Karpas-422 (cell line): ENCODE measurements around the gene ALG3. TPM values are rescaled to one million over a fixed set of nuclear protein-coding genes. Genes with fewer than 3 reads are reported as not detected.
A peak's percentile ranks its signal among the peaks of the same experiment; 100 is the strongest.

Experiments used
- DNase-seq: peaks from one replicate; pipeline ENCODE4 v3.0.0-alpha.2; 2015
- H2AFZ ChIP-seq: fragments of 200-600 bp; sonication (generic); 2 replicates; pipeline ENCODE4 v1.6.1; 2014; ENCODE audit warnings: antibody characterized with exemption, low read length, mixed read lengths
- H3K27ac ChIP-seq: fragments of 200-600 bp; sonication (generic); 2 replicates; pipeline ENCODE4 v1.5.1; 2014; ENCODE audit warnings: mild to moderate bottlenecking, low read length, moderate library complexity
- H3K27me3 ChIP-seq: fragments of 200-600 bp; sonication (generic); 2 replicates; pipeline ENCODE4 v1.6.1; 2014; ENCODE audit warnings: low read length, mixed read lengths
- H3K36me3 ChIP-seq: fragments of 200-600 bp; sonication (generic); 2 replicates; pipeline ENCODE4 v1.6.1; 2014; ENCODE audit warnings: low read length, mixed read lengths; ENCODE audit not compliant: insufficient read depth
- H3K4me1 ChIP-seq: fragments of 200-600 bp; sonication (generic); 2 replicates; pipeline ENCODE4 v1.6.1; 2014; ENCODE audit warnings: mild to moderate bottlenecking, low read length, mixed read lengths
- H3K4me2 ChIP-seq: fragments of 200-600 bp; sonication (generic); 2 replicates; pipeline ENCODE4 v1.6.1; 2014; ENCODE audit warnings: low read length, low read depth, mild to moderate bottlenecking; ENCODE audit not compliant: poor library complexity, severe bottlenecking
- H3K4me3 ChIP-seq: fragments of 200-600 bp; sonication (generic); 2 replicates; pipeline ENCODE4 v1.5.1; 2014; ENCODE audit warnings: mild to moderate bottlenecking, antibody characterized with exemption, low read length, mixed read lengths
- H3K79me2 ChIP-seq: fragments of 200-600 bp; sonication (generic); 2 replicates; pipeline ENCODE4 v1.6.1; 2014; ENCODE audit warnings: mild to moderate bottlenecking, low read length, mixed read lengths
- H3K9ac ChIP-seq: fragments of 200-600 bp; sonication (generic); 2 replicates; pipeline ENCODE4 v1.6.0; 2014; ENCODE audit warnings: low read length
- H3K9me2 ChIP-seq: fragments of 200-600 bp; sonication (generic), shearing (Covaris generic); replicated peaks from 2 replicates; pipeline ENCODE4 v1.6.0; 2014; ENCODE audit warnings: mild to moderate bottlenecking, low read length, moderate library complexity; ENCODE audit not compliant: insufficient read depth
- H3K9me3 ChIP-seq: fragments of 300-700, 200-600 bp; sonication (generic); 2 replicates; pipeline ENCODE4 v1.6.1; 2014; ENCODE audit warnings: low read length, mixed read lengths
- H4K20me1 ChIP-seq: fragments of 200-600 bp; sonication (generic); 2 replicates; pipeline ENCODE4 v1.6.1; 2014; ENCODE audit warnings: mild to moderate bottlenecking, antibody characterized with exemption, low read length, low read depth; ENCODE audit not compliant: insufficient read depth
- total RNA-seq: library from RNA; depleted of rRNA; stranded (reverse); fragments of >200 nt; shearing (Covaris generic); gene quantifications from 2 replicates; pipeline ENCODE4 v1.2.3, GENCODE V29; 2014; ENCODE audit warnings: low replicate concordance

The ALG3 gene
- total RNA-seq, 1 experiment from 2014 or later = 108 TPM

DNA sequence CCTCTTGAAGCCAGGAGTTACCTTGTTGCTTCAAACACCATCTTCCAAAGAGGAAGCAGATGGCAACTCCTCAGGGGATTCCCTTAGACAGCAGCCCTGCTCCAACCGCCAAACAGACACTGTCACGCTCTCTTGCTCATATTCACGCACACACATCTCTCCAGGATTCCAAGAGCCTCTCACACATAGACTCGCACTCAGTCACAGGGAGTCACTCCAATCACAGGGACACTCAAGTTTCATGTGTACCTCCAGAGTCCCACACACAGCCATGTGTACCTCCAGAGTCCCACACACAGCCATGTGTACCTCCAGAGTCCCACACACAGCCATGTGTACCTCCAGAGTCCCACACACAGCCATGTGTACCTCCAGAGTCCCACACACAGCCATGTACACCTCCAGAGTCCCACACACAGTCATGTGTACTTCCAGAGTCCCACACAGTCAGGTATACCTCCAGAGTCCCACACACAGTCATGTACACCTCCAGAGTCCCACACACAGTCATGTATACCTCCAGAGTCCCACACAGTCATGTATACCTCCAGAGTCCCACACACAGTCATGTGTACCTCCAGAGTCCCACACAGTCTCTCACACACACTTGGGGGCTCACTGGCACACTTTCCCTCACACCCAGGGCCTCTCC is 13.3 kb downstream of the ALG3 start:
- no peaks in the 10 kb centered on the region for H3K9me2 ChIP-seq
- no peak overlapping the region for H3K4me3 ChIP-seq
- H3K9me3 ChIP-seq = no peaks in the 10 kb centered on the region
- no peak overlapping the region for H3K4me2 ChIP-seq
- no peak for DNase-seq
- H3K27me3 ChIP-seq = no peaks in the 10 kb centered on the region
- H3K36me3 ChIP-seq = no peaks in the 10 kb centered on the region
- no peaks in the 10 kb centered on the region for H3K79me2 ChIP-seq
- H3K27ac ChIP-seq = no peak overlapping the region
- H2AFZ ChIP-seq = no peak overlapping the region
- peaks cover 5% of the 10 kb centered on the region; the same call in 1 of the 2 replicates for H4K20me1 ChIP-seq
- H3K9ac ChIP-seq = no peak overlapping the region
- H3K4me1 ChIP-seq = peaks cover 13% of the 10 kb centered on the region

DNA sequence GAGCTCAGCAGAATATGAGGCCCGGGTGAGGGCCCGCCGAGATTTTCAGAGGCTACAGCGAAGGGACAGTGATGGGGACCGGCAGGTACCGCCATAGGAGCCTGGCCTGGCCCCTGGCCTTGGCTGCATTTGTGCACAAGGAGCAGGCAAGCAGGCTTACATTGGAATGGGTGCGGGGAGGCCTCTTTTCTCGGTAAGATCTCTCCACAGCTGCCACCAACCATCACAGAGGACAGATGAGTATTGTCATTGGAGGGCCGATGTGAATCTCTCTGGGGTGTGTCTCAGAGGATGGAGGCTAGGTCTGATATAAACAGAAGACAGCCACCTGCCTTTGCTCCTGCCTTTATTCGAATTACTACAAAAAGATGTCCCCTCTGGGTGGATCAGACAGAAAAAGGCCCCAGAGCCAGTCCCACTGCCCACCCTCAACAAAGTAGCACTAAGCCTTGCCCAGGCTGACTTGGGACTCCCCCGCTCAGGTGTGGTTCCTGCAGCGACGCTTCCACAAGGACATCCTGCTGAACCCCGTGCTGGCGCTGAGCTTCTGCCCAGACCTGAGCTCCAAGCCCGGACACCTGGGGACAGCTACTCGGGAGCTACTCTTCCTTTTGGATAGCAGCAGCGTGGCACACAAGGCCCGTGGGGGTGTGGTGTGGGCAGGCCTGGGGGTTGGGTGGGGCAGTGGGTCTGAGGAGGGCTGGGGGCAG is 13.9 kb downstream of the ALG3 start:
- H3K27ac ChIP-seq = no peak overlapping the region
- no peak overlapping the region for H3K9ac ChIP-seq
- no peak overlapping the region for H3K4me3 ChIP-seq
- peaks cover 18% of the 10 kb centered on the region for H3K4me1 ChIP-seq
- no peaks in the 10 kb centered on the region for H3K36me3 ChIP-seq
- no peak for DNase-seq
- H3K27me3 ChIP-seq = no peaks in the 10 kb centered on the region; the same call in 1 of the 2 replicates
- peaks cover 5% of the 10 kb centered on the region; the same call in 1 of the 2 replicates for H4K20me1 ChIP-seq
- no peaks in the 10 kb centered on the region for H3K9me3 ChIP-seq
- H3K4me2 ChIP-seq = no peak overlapping the region
- H3K79me2 ChIP-seq = no peaks in the 10 kb centered on the region
- H2AFZ ChIP-seq = no peak overlapping the region
- H3K9me2 ChIP-seq = no peaks in the 10 kb centered on the region

DNA sequence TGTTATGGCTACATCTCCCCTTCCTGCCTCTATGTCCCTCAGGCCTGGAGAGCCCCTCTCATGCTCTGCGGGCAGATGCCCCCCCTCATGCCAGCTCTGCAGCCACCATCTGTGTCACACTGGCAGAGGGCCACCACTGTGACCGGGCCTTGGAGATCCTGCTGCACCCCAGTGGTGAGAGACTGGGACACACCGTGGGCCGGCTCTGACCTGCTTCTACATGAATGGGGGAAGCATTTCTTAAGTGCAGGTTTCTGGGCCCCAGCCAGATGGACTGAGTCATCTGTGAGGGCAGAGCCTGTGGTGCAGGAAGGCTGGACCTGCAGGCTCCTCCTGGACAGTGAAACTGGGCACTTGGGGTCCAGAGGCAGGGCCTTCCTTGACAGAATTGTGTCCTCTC is 14.5 kb downstream of the ALG3 start:
- Histone ChIP-seq H3K4me1 (peaks cover 23% of the 10 kb centered on the region), H3K9me2 (no peaks in the 10 kb centered on the region), H3K36me3 (no peaks in the 10 kb centered on the region), H3K27me3 (no peaks in the 10 kb centered on the region; the same call in 1 of the 2 replicates), H3K9ac (no peak overlapping the region), H3K4me3 (no peak overlapping the region), H4K20me1 (peaks cover 5% of the 10 kb centered on the region; the same call in 1 of the 2 replicates), H3K9me3 (no peaks in the 10 kb centered on the region), H3K4me2 (no peak overlapping the region), H3K79me2 (no peaks in the 10 kb centered on the region), H3K27ac (no peak overlapping the region), H2AFZ (no peak overlapping the region)
- DNase-seq = peak; percentile 61

DNA sequence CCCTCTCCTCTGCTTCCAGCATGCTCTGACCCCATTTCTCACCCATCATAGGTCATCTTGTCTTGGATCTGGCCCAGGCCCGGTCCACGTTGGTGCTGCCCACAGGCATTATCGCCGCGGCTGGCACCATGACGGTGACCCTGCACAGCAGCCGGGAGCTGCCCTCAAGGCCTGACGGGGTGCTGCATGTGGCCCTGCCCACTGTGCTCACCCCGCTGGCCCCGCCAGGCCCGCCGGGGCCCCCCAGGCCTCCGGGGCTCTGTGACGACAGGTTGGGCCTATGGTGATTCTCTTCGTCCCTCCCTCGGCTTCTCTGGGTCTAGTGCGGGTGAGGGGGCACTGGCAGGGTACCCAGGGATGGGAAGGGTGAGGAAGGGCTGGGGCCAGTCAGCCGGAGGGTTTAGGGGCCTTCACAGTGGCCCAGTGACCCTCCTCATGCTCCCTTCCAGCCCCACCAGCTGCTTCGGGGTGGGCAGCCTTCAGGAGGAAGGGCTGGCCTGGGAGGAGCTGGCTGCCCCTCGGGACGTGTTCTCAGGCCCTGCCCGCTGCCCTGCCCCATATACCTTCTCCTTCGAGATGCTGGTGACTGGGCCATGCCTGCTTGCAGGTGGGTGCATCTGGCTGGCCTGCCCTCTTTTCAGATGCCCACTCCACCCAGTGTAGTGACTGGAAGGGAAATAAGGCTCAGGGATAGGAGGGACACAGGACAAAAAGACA is 15.5 kb downstream of the ALG3 start:
- no peaks in the 10 kb centered on the region for H3K9me2 ChIP-seq
- no peak overlapping the region for H3K27ac ChIP-seq
- H3K4me1 ChIP-seq = peaks cover 28% of the 10 kb centered on the region
- H4K20me1 ChIP-seq = peaks cover 5% of the 10 kb centered on the region; the same call in 1 of the 2 replicates
- H3K9me3 ChIP-seq = no peaks in the 10 kb centered on the region
- no peak overlapping the region for H3K9ac ChIP-seq
- no peaks in the 10 kb centered on the region for H3K79me2 ChIP-seq
- H3K27me3 ChIP-seq = no peaks in the 10 kb centered on the region; the same call in 1 of the 2 replicates
- H3K36me3 ChIP-seq = no peaks in the 10 kb centered on the region
- H3K4me2 ChIP-seq = no peak overlapping the region
- H3K4me3 ChIP-seq = no peak overlapping the region
- no peak overlapping the region for H2AFZ ChIP-seq
- no peak for DNase-seq

DNA sequence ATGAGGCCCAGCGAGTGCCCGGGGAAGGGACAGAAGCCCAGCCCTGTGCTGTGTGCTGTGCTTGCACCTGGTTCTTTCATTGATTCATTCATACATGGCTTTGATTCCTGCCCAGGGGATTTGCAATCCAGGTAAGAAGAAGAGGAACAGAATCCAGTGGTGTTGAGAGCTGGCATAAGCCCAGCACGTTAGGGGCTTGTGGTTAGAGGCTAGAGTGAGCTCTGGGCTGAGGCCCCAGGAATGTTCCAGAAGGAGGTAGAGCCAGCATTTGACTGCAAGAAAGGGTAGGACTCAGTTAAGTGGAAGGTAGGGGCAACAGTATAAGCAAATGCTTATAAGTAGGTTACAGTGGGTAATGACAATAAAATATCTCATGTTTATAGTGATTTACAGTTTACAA is 17.1 kb downstream of the ALG3 start:
- Histone ChIP-seq H3K79me2 (no peaks in the 10 kb centered on the region), H3K4me1 (peaks cover 25% of the 10 kb centered on the region), H4K20me1 (peaks cover 5% of the 10 kb centered on the region; the same call in 1 of the 2 replicates), H3K9me2 (no peaks in the 10 kb centered on the region), H2AFZ (no peak overlapping the region), H3K27ac (no peak overlapping the region), H3K36me3 (no peaks in the 10 kb centered on the region), H3K4me3 (no peak overlapping the region), H3K9ac (no peak overlapping the region), H3K9me3 (no peaks in the 10 kb centered on the region), H3K4me2 (no peak overlapping the region), H3K27me3 (no peaks in the 10 kb centered on the region; the same call in 1 of the 2 replicates)
- no peak for DNase-seq

DNA sequence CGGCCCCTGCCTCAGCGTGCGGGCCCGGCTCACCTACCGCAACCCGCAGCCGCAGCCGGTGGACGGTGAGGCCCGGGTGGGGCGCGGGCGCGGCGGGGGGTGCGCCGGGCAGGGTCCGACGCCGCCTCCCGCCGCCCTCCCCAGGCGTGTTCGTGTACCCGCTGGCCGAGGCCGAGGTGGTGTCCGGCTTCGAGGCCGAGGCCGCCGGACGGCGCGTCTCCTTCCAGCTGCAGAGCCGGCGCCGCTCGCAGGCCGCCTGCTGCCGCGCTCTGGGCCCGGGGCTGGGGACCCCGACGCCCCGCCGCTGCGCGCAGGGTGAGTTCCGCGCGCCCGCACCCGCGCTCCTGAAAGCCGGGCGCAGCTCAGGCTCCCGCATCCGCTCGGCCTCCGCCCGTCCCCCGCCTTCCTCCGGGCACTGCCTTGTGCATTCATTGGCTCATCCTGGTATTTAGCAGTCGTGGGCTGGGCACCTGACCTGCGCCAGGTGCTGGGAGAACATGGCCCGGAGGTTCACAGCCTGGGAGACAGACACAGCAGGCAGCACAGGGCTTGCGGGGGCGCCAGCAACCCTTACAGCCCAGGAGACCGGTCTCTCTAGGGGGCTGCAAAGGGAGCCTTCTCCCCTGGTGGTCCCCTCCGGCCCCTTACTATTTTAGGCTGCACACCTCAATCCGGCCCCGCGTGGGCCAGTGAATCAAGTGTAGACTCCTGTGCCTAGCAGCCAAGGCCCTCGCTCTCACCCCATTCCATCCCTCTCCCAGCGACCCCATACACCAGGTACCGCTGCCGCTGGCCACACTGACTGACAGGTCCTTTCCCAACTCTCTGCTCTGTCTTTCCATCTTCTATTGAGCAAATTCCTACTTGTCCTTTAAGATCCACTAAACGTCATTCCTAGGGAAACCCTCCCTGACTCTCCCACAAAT is 17.9 kb downstream of the ALG3 start:
- H3K9ac ChIP-seq = no peak overlapping the region
- DNase-seq = no peak
- no peak overlapping the region for H2AFZ ChIP-seq
- no peaks in the 10 kb centered on the region for H3K9me3 ChIP-seq
- H3K4me2 ChIP-seq = no peak overlapping the region
- H3K4me3 ChIP-seq = no peak overlapping the region
- H3K79me2 ChIP-seq = no peaks in the 10 kb centered on the region
- H3K4me1 ChIP-seq = peaks cover 25% of the 10 kb centered on the region
- H3K27ac ChIP-seq = no peak overlapping the region
- no peaks in the 10 kb centered on the region; the same call in 1 of the 2 replicates for H3K27me3 ChIP-seq
- no peaks in the 10 kb centered on the region for H3K9me2 ChIP-seq
- H4K20me1 ChIP-seq = peaks cover 5% of the 10 kb centered on the region; the same call in 1 of the 2 replicates
- no peaks in the 10 kb centered on the region for H3K36me3 ChIP-seq

DNA sequence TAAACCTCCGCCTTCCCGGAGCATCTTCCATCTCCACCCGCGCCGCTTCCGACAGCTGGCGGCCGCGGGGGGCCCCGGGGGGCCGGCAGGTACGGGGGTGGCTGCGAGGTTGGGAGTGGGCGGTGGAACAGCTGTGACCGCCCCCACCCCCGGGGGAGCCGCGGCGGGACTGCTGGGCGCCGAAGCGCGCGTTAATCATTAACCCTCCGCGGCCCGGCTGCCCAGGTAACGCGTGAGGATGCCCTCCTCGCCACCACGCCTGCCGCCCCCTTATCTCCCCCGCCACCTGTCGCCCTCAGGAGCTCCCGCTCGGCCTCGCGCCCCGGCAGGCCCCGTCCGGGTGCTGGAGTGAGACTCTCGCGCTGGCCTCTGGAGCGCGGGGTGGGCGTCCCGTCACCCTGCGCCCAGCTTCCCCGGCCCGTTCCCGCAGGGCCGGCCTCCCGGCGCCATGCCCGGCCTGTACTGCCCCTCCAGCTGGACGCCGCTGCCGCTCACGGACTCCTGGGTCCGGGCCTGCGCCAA is 18.6 kb downstream of the ALG3 start:
- Histone ChIP-seq H3K27ac (no peak overlapping the region), H3K36me3 (no peaks in the 10 kb centered on the region), H3K4me2 (peak overlapping the region; percentile 90), H3K79me2 (no peaks in the 10 kb centered on the region), H4K20me1 (peaks cover 5% of the 10 kb centered on the region; the same call in 1 of the 2 replicates), H3K27me3 (no peaks in the 10 kb centered on the region; the same call in 1 of the 2 replicates), H3K9me2 (no peaks in the 10 kb centered on the region), H3K4me3 (peak overlapping the region; percentile 78), H3K9me3 (no peaks in the 10 kb centered on the region), H2AFZ (peak overlapping the region; percentile 97), H3K9ac (peak overlapping the region; percentile 69), H3K4me1 (peaks cover 25% of the 10 kb centered on the region)
- DNase-seq = no peak
